Pancreas (tissue), 10 donors: ENCODE data around the gene NUDT12. TPM values are rescaled to one million over a fixed set of nuclear protein-coding genes. Genes with fewer than 3 reads are reported as not detected.
A peak's percentile ranks its signal among the peaks of the same experiment; 100 is the strongest.

Experiments
- ATAC-seq, 4 donors: fragments of 200-7000 bp; cut with Tn5 transposase; one replicate each; pipeline versions ENCODE4 v1.8.0 to v1.9.1; 2020; ENCODE audit warnings: mild to moderate bottlenecking in 4 of 4, moderate library complexity in 4 of 4
- DNase-seq, 6 donors: peaks; one replicate each; pipeline ENCODE4 v3.0.0-alpha.2; 2020
- FAIRE-seq: peaks from 2 replicates; lab custom pipeline; 2012; peaks lifted over from hg19 to GRCh38; lab: Jason Lieb, UNC
- H3K27ac ChIP-seq, 4 donors: fragments of 200-600 bp; sonication (generic); 1 replicate in 3 of 4; 2 replicates in 1 of 4; pipeline versions ENCODE4 v1.5.0 to v1.8.0; 2020
- H3K27me3 ChIP-seq, 4 donors: fragments of 200-600 bp; one replicate each; pipeline ENCODE4 v1.8.0; 2021
- H3K36me3 ChIP-seq, 3 donors: fragments of 200-600 bp; sonication (generic) in 1 of 3; one replicate each; pipeline versions ENCODE4 v1.5.0 to v1.8.0; 2020 to 2021
- H3K4me1 ChIP-seq, 3 donors: fragments of 200-600 bp; one replicate each; pipeline ENCODE4 v1.8.0; 2021
- H3K4me3 ChIP-seq, 4 donors: fragments of 200-600 bp; sonication (generic) in 2 of 4; one replicate each; pipeline versions ENCODE4 v1.5.0 to v1.8.0; 2020 to 2021
- H3K9me3 ChIP-seq, 4 donors: fragments of 200-600 bp; one replicate each; pipeline ENCODE4 v1.8.0; 2021
- WGBS, 2 donors: extraction: QIAGEN DNeasy Blood & Tissue Kit; methylation state at CpG; one replicate each; pipeline ENCODE4 v1.1.7; 2013; 5-methylcytosine and 5-hydroxymethylcytosine counted together
- intact Hi-C, 3 donors: fragments of 100-400 bp; cut with DNase I; formaldehyde crosslinking; loops; one replicate each; pipeline versions ENCODE4 v1.11.1 to v1.14.2; 2022
- polyA plus RNA-seq, 2 donors: library from polyadenylated mRNA; stranded (reverse); fragments of 200-250 nt; gene quantifications; one replicate each; pipeline ENCODE4 v1.2.3, GENCODE V29; 2013
- total RNA-seq, 6 donors: library from RNA; stranded (reverse); fragmentation: NEBNext Ultra II Directional in 4 of 6; extraction: Animal tissue kit (Norgen Biotek cat#: 25700) in 4 of 6; gene quantifications; one replicate each; pipeline versions ENCODE4 v1.2.1 to v1.2.4, GENCODE V29; 2021 to 2023
- TF ChIP-seq, protein P1 (sequence below), 4 donors: fragments of 200-600 bp; sonication (generic) in 3 of 4; IDR thresholded peaks; one replicate each; pipeline versions ENCODE4 v1.5.0 to v1.8.0; 2021; ENCODE audit warnings: antibody characterized with exemption in 4 of 4
- donor health status: healthy with polysubstance abuse.
- donor health status: DM: no; HTN: no; CAD: no; lungs with moderate emphysema.
- donor health status: DM: no; HTN: no; CAD: no.
- donor health status: control.
- donor health status: control.
- donor health status: Bipolar disorder and iron deficiency.
- donor health status: DM: yes; HTN: yes; CAD: no.
- donor health status: DM: no; HTN: no; CAD: no.
- donor health status: DM: no; HTN: no; CAD: no.
- donor health status: DM: yes; HTN: yes; CAD: no.

Gene NUDT12
- total and polyA plus RNA-seq, 8 donors, result 5.7 to 13.5 (median 8.8) TPM

DNA sequence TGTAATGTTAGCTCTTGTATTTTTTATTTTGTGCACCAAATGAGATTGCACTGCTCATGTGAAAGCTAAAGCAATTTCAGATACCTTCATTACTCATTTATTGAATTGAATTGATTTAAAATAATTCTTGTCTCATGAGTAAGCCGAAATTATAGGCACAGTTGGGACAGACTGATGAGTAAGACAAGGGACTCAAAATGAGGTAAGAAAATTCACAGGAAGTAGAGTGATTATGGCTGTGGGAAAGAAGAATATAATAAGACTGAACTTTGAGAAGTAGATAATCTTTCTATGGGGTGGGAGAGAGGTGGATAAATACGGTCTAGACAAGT lies 51.1 kb downstream of the NUDT12 start:
- DNase-seq, result no peak
- Histone ChIP-seq H3K27ac (peak overlapping the region in 2 of 4 donors; percentile 7 to 62), H3K27me3 (no peaks in the 10 kb centered on the region), H3K9me3 (no peaks in the 10 kb centered on the region), H3K4me3 (no peak overlapping the region), H3K4me1 (peaks cover 0 to 23% (median 0%) of the 10 kb centered on the region in 3 donors), H3K36me3 (no peaks in the 10 kb centered on the region)
- ATAC-seq, result peak in 2 of 4 donors; percentile 50 to 59
- intact Hi-C loops, result no loop called here
- WGBS, 2 donors, result 25 to 28% methylated on average over 2 of the region's 2 CpGs
- TF ChIP-seq, protein P1, sequence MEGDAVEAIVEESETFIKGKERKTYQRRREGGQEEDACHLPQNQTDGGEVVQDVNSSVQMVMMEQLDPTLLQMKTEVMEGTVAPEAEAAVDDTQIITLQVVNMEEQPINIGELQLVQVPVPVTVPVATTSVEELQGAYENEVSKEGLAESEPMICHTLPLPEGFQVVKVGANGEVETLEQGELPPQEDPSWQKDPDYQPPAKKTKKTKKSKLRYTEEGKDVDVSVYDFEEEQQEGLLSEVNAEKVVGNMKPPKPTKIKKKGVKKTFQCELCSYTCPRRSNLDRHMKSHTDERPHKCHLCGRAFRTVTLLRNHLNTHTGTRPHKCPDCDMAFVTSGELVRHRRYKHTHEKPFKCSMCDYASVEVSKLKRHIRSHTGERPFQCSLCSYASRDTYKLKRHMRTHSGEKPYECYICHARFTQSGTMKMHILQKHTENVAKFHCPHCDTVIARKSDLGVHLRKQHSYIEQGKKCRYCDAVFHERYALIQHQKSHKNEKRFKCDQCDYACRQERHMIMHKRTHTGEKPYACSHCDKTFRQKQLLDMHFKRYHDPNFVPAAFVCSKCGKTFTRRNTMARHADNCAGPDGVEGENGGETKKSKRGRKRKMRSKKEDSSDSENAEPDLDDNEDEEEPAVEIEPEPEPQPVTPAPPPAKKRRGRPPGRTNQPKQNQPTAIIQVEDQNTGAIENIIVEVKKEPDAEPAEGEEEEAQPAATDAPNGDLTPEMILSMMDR (IDR thresholded peaks at IDR 0.05), result no peak
- FAIRE-seq, result no peak

DNA sequence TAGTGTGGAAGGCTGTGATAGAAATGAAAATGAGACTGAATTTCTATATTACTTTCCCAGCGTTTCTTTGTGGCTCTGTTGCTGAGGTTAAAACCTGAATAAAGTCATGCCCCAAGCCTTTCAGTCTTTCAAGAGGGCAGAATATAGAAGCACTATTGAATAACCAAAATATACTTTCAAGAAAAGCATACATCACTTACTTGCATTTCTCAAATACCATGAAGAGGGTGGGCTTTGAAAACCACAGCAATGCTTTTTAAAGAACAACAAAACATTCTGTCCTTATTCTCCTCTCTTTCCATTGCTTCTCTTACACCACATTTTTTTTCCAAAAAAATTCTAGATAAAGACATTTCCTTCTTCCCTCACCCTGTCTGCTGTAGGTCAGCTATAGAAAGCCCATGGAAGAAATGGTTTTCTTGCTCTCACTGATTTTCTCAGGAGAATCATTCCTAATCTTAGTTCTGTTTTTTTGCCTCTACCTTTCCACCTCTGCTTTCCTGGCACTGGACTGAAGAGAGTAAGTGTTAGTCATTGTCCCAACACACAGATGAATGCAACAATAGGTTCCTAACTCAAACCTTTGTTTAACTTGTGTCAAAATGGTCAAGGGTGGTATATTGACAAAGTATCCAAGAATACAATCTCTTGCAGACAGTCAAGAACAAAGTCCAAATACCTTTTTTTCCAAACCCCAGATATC lies 51.6 kb downstream of the NUDT12 start:
- intact Hi-C loops, result no loop called here
- peaks cover 0 to 23% (median 0%) of the 10 kb centered on the region in 3 donors for H3K4me1 ChIP-seq
- 74 to 82% methylated on average over 1 of the region's 1 CpG for WGBS, 2 donors
- no peak for FAIRE-seq
- no peak for DNase-seq
- peak; percentile 85 to 94 (median 90) for ATAC-seq
- peak overlapping the region in 2 of 4 donors; percentile 7 to 62 for H3K27ac ChIP-seq
- TF ChIP-seq, protein P1 (IDR thresholded peaks at IDR 0.05), result no peak
- no peak overlapping the region for H3K4me3 ChIP-seq
- H3K27me3 ChIP-seq, result no peaks in the 10 kb centered on the region
- no peaks in the 10 kb centered on the region for H3K9me3 ChIP-seq
- H3K36me3 ChIP-seq, result no peaks in the 10 kb centered on the region

DNA sequence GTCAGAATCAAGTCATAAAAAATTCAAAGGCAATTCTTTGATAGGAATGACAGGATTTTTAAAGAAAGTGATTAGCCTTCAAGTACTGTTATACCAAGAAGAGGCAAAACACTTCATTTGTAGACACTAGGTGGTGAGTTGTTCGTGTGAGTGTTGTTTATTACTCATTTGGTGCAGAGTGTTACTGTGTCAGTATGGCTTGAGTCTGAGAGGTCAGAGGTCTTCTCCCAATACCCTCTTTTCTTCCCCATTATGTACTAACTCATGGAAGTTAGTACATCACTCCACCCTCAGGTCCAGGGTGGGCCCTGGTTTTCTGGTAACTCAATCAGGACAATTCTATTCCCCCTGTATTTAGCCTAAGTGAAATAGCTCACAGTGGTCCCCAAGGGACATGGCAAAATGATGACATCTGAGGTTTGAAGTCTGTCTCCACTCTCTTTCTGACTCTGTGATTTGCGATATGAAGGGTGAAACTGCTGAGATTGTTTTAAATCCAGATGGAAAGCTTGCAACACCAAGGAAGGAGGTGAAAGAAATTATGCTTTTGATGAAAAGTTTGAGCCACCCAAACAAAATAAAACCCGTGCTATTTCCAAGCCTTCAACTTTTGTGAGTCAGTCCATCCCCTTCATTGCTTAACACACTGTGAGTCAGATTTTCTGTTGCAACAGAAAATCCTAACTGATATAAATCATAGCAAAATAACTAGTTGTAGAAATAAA lies 56.8 kb downstream of the NUDT12 start:
- Histone ChIP-seq H3K4me3 (no peak overlapping the region), H3K4me1 (peaks cover 0 to 4% (median 0%) of the 10 kb centered on the region in 3 donors), H3K36me3 (no peaks in the 10 kb centered on the region), H3K27ac (no peak overlapping the region), H3K27me3 (no peaks in the 10 kb centered on the region), H3K9me3 (no peaks in the 10 kb centered on the region)
- FAIRE-seq (no peak), DNase-seq (no peak), ATAC-seq (no peak)
- 85 to 91% methylated on average over 3 of the region's 3 CpGs for WGBS, 2 donors
- intact Hi-C loops, result no loop called here
- TF ChIP-seq, protein P1 (IDR thresholded peaks at IDR 0.05), result no peak

DNA sequence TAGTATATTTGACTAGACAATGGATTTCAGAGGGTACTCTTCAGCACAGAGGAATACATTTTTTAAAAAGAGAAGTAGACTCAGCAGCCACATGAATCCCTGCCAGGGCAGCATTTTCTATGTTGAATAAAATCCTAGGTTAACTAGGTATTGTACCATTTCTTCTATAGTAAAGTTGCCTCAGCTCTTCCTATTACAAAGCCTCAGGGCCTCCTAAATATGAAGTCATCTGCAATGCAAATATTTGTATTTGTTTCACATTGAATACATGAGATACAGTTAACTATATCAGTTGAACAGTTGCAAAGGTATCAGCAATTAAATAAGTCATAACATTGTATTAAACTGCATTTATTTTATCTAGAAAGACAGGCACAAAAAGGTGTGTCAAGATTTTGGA lies 59.5 kb downstream of the NUDT12 start:
- TF ChIP-seq, protein P1 (IDR thresholded peaks at IDR 0.05), result no peak
- H3K27ac ChIP-seq, result no peak overlapping the region
- H3K9me3 ChIP-seq, result no peaks in the 10 kb centered on the region
- no peaks in the 10 kb centered on the region for H3K36me3 ChIP-seq
- no peak for ATAC-seq
- no peak for DNase-seq
- no peaks in the 10 kb centered on the region for H3K27me3 ChIP-seq
- no peak overlapping the region for H3K4me3 ChIP-seq
- H3K4me1 ChIP-seq, result no peaks in the 10 kb centered on the region
- no peak for FAIRE-seq
- intact Hi-C loops, result no loop called here

DNA sequence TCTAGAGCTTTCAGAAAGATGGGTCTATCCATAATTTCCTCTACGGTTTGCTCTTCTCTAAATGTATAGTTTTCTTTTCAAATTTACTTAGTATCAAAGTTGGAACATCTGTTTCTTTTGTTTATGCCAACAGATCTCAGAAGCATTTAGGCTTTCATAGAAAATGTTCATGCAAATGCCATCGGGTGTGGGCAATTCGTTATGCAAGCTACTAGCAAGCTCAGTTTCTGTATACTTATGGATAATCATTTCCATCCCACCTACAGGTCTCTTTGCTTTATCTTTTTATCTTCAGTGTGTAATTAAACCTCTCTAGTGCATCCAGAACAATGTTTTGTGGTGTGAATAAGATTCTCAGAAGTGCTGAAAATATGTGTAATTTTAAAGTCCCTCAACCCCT lies 59.9 kb downstream of the NUDT12 start:
- intact Hi-C loops, result no loop called here
- DNase-seq (no peak), ATAC-seq (no peak), FAIRE-seq (no peak)
- Histone ChIP-seq H3K4me1 (no peaks in the 10 kb centered on the region), H3K27me3 (no peaks in the 10 kb centered on the region), H3K4me3 (no peak overlapping the region), H3K9me3 (no peaks in the 10 kb centered on the region), H3K27ac (no peak overlapping the region), H3K36me3 (no peaks in the 10 kb centered on the region)
- WGBS, 2 donors, result 84 to 95% methylated on average over 3 of the region's 3 CpGs
- TF ChIP-seq, protein P1 (IDR thresholded peaks at IDR 0.05), result no peak
